HG02610 (cell line): ENCODE measurements around the gene GNAQ.

ENCODE experiments used
- ATAC-seq: cut with Tn5 transposase; IDR thresholded peaks from one replicate; pipeline ENCODE4 v1.9.1; 2021; ENCODE audit warnings: mild to moderate bottlenecking, moderate library complexity; ENCODE audit not compliant: unreplicated experiment

Gene GNAQ

DNA sequence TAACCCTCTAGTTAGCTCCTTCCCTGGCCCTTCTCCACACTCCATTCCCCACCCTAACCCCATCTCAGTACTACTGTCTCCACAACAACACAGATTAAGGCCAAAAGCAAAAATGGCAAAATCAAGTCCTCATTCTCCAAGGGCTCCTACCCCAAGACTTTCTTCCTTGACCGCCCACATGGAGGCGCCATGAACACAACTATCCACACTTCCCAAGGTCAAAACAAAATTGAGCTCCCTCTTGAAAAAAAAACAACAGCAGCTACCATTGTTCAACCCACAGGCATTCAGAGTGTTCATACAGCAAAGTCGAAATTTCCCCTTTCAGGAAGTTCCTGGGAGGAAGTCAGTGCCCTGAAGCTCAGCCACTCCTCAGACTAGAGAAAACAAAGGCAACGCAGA is 54.4 kb downstream of the GNAQ start:
- ATAC-seq = no peak

- no peak for ATAC-seq
These were observed 55.8 kb downstream of the GNAQ start for GRCh38 chr9:77975806-77976205.

GRCh38 chr9:77975036-77975435 is 56.6 kb downstream of the GNAQ start:
- no peak for ATAC-seq

- no peak for ATAC-seq
These were observed 57.2 kb downstream of the GNAQ start for GRCh38 chr9:77974434-77974833.

- ATAC-seq = no peak
These were observed 62.5 kb downstream of the GNAQ start for GRCh38 chr9:77969083-77969482.

- ATAC-seq = no peak
These were observed 63.1 kb downstream of the GNAQ start for GRCh38 chr9:77968506-77968905.

- no peak for ATAC-seq
These were observed 64.9 kb downstream of the GNAQ start for GRCh38 chr9:77966718-77967117.

DNA sequence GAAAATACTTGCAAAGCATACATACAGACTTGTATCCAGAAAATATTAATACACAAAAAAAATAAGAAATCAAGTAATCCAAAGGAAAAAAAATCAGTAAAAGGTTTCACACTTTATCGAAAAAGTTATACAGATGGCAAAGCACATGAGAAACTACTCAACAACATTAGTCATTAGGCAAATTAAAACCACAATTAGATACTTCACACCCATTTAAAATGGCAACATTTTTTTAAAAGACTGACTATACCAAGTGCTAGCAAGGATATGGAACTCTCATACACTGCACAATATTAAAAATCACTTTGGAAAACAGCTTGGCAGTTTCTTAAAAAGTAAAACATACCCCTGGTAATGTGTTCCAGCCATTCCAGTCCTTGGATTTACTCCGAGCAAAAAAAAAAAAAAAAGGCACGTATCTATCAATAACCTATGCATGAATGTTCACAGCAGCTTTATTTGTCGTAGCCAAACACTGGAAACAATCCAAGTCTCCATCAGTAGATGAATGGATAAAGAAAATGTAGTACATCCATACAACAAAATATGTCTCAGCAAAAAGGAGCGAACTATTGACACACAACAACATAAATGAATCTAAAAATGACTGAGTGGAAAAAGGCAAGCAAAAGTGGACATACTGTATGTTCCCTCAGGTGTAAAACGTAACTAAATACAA is 66.0 kb downstream of the GNAQ start:
- ATAC-seq = no peak

DNA sequence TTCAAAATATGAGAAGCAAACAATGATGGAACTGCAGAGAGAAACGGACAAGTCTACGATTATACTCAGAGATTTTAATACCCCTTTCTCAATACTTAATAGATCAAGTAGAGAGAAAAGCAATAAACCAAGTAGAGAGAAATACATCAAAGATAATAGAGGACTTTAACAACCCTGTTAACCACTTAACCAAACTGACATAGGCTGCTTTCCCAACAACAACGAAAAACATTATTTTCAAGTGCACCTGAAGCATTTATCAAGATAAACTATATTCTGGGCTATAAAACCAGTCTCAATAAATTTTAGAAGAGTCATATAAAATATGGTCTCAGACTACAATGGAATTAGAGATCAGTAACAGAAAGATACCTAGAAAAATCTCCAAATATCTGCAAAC is 67.4 kb downstream of the GNAQ start:
- no peak for ATAC-seq

DNA sequence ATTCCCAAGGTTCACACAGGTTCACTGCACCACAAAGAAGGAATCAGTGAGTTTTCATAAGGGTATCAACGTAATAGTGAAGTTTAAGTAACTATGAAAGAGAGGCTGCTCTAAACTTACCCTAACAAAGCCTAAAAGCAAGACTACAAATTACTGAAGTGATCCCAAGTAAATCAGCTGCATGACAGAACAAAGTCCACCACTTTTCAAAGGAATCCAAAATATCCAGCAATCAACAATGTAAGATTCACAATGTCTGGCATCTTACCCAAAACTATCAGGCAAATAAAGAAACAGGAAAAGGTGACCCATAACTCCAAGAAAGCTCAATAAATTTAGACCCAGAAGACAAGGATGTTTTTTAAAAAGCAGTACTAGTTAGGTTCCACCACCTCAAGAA is 70.1 kb downstream of the GNAQ start:
- no peak for ATAC-seq

- no peak for ATAC-seq
These were observed 71.1 kb downstream of the GNAQ start for GRCh38 chr9:77960356-77961153.

DNA sequence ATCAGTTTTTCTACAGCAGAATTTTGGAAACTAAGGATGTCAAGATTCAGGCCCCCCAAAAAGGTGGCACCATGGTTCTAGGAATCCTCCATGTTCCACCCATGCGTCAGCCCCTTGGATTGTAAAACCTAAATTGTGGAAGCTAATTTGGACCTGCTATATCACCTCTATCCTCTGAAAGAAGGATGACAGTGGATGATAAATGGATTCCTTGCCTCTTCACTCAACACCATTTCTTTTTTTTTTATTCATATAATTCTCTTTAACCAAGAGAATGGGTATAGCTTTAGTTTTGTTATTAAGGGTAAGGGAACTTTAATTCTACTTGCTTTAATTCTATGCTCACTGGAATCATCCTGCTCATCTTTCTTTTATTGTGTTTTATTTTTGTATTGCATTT is 71.8 kb downstream of the GNAQ start:
- no peak for ATAC-seq

- ATAC-seq = no peak
These were observed 74.0 kb downstream of the GNAQ start for GRCh38 chr9:77957652-77958051.

- no peak for ATAC-seq
These were observed 75.1 kb downstream of the GNAQ start for GRCh38 chr9:77956555-77956954.

- ATAC-seq = no peak
These were observed 77.0 kb downstream of the GNAQ start for GRCh38 chr9:77954666-77955015.

DNA sequence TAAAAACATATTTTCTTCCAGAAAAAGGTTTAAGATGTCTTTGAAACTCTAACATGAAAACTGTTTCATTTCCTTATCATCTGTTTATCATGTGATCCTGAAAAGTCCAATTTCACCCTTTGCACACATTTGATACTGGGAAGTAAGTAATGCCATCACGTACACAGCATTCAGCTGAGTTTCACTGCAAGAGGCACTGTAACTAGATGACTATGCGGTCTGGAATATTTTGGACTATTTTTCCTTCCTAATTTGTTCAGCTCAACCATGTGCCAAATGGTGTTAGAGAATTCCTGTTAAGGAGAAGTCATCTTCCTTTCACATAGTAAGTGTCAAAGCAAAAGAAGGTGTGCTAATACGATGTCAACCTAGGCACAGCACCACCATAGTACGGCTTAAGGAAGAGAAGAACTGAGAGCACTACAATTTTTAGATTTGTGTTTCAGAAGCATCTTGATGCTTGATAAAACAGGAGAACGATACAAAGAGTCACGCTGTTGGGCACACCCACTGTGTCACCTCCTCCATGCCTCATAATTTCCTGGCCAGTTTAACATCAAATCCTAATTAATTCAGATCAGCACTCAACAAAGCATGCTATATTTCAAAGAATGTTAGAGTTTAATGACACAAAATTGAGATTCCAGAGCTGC is 77.5 kb downstream of the GNAQ start:
- no peak for ATAC-seq

DNA sequence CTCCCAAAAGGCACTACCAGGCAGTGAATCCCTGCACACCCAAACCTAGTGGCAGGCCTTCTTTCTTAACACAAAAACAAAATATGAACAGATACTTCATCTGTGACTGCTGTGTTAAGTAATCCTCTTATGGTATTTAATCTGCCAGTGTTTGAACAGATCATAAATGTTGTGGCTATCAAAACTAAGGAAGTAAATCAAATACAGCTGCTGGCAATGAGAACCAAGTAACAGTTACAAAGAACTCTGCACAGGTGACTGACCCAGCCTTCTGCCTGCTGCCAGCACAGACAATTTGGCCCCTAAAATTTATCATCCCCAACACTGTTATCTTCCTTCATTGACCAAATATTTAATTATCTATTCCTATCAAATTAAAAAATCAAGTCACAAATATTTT is 78.0 kb downstream of the GNAQ start:
- no peak for ATAC-seq

DNA sequence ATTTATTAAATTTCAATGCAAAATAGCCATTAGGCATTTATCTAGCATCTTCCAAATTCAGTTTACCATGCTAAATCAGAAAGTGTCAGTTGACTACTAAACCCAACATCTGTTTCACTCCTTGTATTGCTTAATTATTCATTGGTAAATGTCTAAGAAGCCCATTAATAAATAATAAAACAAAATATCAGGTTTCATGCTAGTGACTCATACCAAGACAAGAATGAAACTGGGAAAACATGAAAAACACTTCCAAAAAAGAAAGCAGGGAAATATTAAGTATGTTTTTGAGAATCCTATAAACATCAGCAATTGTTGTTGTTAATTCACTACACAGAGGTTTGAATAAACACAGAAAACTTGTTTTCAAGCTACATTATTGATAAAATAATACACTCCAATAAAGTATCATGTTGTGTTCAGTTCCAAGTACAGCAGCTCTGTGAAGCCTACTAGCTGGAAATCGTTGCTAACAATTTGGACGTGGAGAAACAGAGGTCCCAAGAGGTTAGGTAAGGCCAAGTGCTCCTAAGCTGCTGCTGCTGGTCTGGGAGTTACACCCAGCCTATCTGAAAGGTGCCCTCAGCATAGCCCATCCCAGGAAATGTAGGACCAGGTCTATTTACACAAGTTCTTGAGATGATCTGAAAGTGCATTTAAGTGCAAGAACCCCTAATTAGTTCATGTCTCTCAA is 78.8 kb downstream of the GNAQ start:
- ATAC-seq = no peak

- ATAC-seq = no peak
These were observed 80.2 kb downstream of the GNAQ start for GRCh38 chr9:77951369-77951768.

GRCh38 chr9:77949751-77950436 is 81.7 kb downstream of the GNAQ start:
- ATAC-seq = no peak

DNA sequence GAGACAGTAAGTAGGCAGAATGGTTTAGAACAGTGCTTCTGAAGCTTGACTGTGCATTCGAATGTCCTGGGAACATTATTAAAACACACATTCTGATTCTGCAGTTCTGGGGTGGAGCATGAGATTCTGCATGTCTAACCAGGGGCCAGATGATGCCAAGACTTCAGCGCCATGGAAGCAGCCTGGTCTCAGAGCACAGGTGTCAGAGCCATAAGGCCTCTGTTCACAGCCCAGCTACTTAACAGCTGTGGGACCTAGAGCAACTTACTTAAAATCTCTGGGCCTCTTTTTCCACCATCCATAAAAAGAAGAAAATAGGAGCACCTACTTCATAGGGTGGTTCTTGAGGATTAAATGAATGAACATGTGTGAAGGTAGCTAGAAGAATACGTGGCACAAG is 84.0 kb downstream of the GNAQ start:
- no peak for ATAC-seq
